Transverse colon (tissue), 4 donors: Measurements from ENCODE around the gene CFAP20DC.

Experiments used
- EP300 ChIP-seq: sonication (generic); formaldehyde crosslinking; IDR thresholded peaks from one replicate; pipeline ENCODE4 v1.6.1; 2017; ENCODE audit warnings: antibody characterized with exemption, low read depth
- POLR2A ChIP-seq: fragments of 450-650 bp; IDR thresholded peaks from one replicate; pipeline ENCODE4 v1.6.1; 2016; ENCODE audit warnings: antibody characterized with exemption, mild to moderate bottlenecking, moderate library complexity
- POLR2AphosphoS5 ChIP-seq, 3 donors: sonication (generic); formaldehyde crosslinking; IDR thresholded peaks; one replicate each; pipeline ENCODE4 v1.6.1; 2016; ENCODE audit warnings: antibody characterized with exemption in 3 of 3
- TF ChIP-seq, protein P1 (sequence below), 5 experiments: fragments of 200-600 bp in 3 of 5; fragments of 450-650 bp in 2 of 5; sonication (generic) in 3 of 5; IDR thresholded peaks; 1 replicate in 2 of 5; 2 replicates in 3 of 5; pipeline ENCODE4 v1.5.1; 2016 to 2017; ENCODE audit warnings: antibody characterized with exemption in 5 of 5, inconsistent platforms in 3 of 5, mild to moderate bottlenecking in 2 of 5, moderate library complexity in 1 of 5

GRCh38 chr3:58952128-58952917 is 97.5 kb downstream of the CFAP20DC start:
- no peak for TF ChIP-seq POLR2A
- TF ChIP-seq, protein P1, sequence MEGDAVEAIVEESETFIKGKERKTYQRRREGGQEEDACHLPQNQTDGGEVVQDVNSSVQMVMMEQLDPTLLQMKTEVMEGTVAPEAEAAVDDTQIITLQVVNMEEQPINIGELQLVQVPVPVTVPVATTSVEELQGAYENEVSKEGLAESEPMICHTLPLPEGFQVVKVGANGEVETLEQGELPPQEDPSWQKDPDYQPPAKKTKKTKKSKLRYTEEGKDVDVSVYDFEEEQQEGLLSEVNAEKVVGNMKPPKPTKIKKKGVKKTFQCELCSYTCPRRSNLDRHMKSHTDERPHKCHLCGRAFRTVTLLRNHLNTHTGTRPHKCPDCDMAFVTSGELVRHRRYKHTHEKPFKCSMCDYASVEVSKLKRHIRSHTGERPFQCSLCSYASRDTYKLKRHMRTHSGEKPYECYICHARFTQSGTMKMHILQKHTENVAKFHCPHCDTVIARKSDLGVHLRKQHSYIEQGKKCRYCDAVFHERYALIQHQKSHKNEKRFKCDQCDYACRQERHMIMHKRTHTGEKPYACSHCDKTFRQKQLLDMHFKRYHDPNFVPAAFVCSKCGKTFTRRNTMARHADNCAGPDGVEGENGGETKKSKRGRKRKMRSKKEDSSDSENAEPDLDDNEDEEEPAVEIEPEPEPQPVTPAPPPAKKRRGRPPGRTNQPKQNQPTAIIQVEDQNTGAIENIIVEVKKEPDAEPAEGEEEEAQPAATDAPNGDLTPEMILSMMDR (IDR thresholded peaks at IDR 0.05), result no peak
- TF ChIP-seq EP300, result no peak
- no peak for TF ChIP-seq POLR2AphosphoS5 (IDR thresholded peaks at IDR 0.05)
